SK-N-SH (cell line): Measurements from ENCODE around the gene KPNA2. TPM values are rescaled to one million over a fixed set of nuclear protein-coding genes. Genes with fewer than 3 reads are reported as not detected.
A peak's percentile ranks its signal among the peaks of the same experiment; 100 is the strongest.

Experiments used
- CTCF ChIA-PET: fragments of 300-600, 350-600 bp; formaldehyde crosslinking; extraction: SDS; loops from one replicate; lab custom pipeline; 2021; lab: Yijun Ruan, JAX
- POLR2A ChIA-PET: fragments of 350-600 bp; sonication (Branson Sonifier 250); formaldehyde crosslinking; extraction: SDS; loops from one replicate; lab custom pipeline; 2020; ENCODE audit warnings: antibody characterized with exemption, inconsistent platforms; lab: Yijun Ruan, JAX
- DNase-seq: peaks from one replicate; pipeline ENCODE4 v3.0.0; 2012
- H2AFZ ChIP-seq: fragments of 200-600 bp; sonication (generic); 2 replicates; pipeline ENCODE4 v1.8.1; 2016; ENCODE audit warnings: antibody characterized with exemption, mild to moderate bottlenecking, low read depth
- H3F3A ChIP-seq: fragments of 200-600 bp; sonication (generic); replicated peaks from 2 replicates; pipeline ENCODE3; 2016; ENCODE audit warnings: antibody characterized with exemption, mild to moderate bottlenecking; ENCODE audit not compliant: insufficient read depth
- H3K27ac ChIP-seq, 2 experiments: fragments of 200-500 bp in 1 of 2; fragments of 200-600 bp in 1 of 2; sonication (Bioruptor generic) in 1 of 2; sonication (generic), shearing (Covaris generic) in 1 of 2; 2 replicates each; pipeline versions ENCODE4 v1.5.1 to v1.6.1; 2014 to 2016; ENCODE audit warnings: low read depth in 2 of 2, inconsistent platforms in 1 of 2, low read length in 1 of 2, mild to moderate bottlenecking in 1 of 2, mixed read lengths in 1 of 2
- H3K27me3 ChIP-seq: fragments of 200-600 bp; sonication (generic), shearing (Covaris generic); 2 replicates; pipeline ENCODE4 v1.6.1; 2016; ENCODE audit warnings: mixed run types; ENCODE audit not compliant: insufficient read depth
- H3K36me3 ChIP-seq, 2 experiments: fragments of 200-500 bp in 1 of 2; fragments of 200-600 bp in 1 of 2; sonication (Bioruptor generic) in 1 of 2; sonication (generic) in 1 of 2; replicated peaks in 1 of 2; 2 replicates each; pipeline versions ENCODE3 to v1.5.1; 2014 to 2016; ENCODE audit warnings: low read length in 1 of 2, mild to moderate bottlenecking in 1 of 2; ENCODE audit not compliant: insufficient read depth in 2 of 2, control insufficient read depth in 1 of 2
- H3K4me1 ChIP-seq, 2 experiments: fragments of 200-500 bp in 1 of 2; fragments of 200-600 bp in 1 of 2; sonication (Bioruptor generic) in 1 of 2; sonication (generic), shearing (Covaris generic) in 1 of 2; 2 replicates each; pipeline versions ENCODE4 v1.5.1 to v1.6.1; 2014 to 2016; ENCODE audit warnings: low read depth in 1 of 2, low read length in 1 of 2, mixed run types in 1 of 2; ENCODE audit not compliant: insufficient read depth in 2 of 2, control insufficient read depth in 1 of 2
- H3K4me2 ChIP-seq: fragments of 200-600 bp; sonication (generic), shearing (Covaris generic); 2 replicates; pipeline ENCODE4 v1.6.1; 2017; ENCODE audit warnings: mixed run types
- H3K4me3 ChIP-seq, 2 experiments: fragments of 200-500 bp in 1 of 2; fragments of 200-600 bp in 1 of 2; sonication (Bioruptor generic) in 1 of 2; sonication (generic), shearing (Covaris generic) in 1 of 2; 2 replicates each; pipeline versions ENCODE4 v1.5.1 to v1.8.1; 2014 to 2016; ENCODE audit warnings: low read depth in 2 of 2, inconsistent platforms in 1 of 2, low read length in 1 of 2, mild to moderate bottlenecking in 1 of 2, mixed read lengths in 1 of 2, moderate library complexity in 1 of 2
- H3K79me2 ChIP-seq: fragments of 200-600 bp; sonication (generic); 2 replicates; pipeline ENCODE4 v1.8.1; 2017; ENCODE audit warnings: mild to moderate bottlenecking; ENCODE audit not compliant: insufficient read depth
- H3K9ac ChIP-seq: fragments of 200-600 bp; sonication (generic); 2 replicates; pipeline ENCODE4 v1.6.1; 2017; ENCODE audit warnings: mixed run types
- H3K9me2 ChIP-seq: fragments of 200-600 bp; sonication (generic); 2 replicates; pipeline ENCODE4 v1.6.1; 2017; ENCODE audit warnings: mixed run types
- H3K9me3 ChIP-seq: fragments of 200-600 bp; sonication (generic); 2 replicates; pipeline ENCODE4 v1.6.1; 2017; ENCODE audit warnings: mixed run types, mild to moderate bottlenecking, moderate library complexity
- H4K20me1 ChIP-seq: fragments of 200-600 bp; sonication (generic); 2 replicates; pipeline ENCODE4 v1.6.1; 2017; ENCODE audit warnings: mild to moderate bottlenecking, mixed run types; ENCODE audit not compliant: insufficient read depth
- ELF1 ChIP-seq: IDR thresholded peaks from 2 replicates; pipeline ENCODE4 v1.4.0; 2012
- GATA2 ChIP-seq: sonication (generic); formaldehyde crosslinking; IDR thresholded peaks from 2 replicates; pipeline ENCODE4 v1.5.0; 2020; ENCODE audit warnings: mild to moderate bottlenecking, missing genetic modification reagents
- JUND ChIP-seq: IDR thresholded peaks from 2 replicates; pipeline ENCODE4 v1.4.0; 2012
- MAX ChIP-seq: IDR thresholded peaks from 2 replicates; pipeline ENCODE4 v1.4.0; 2012; ENCODE audit warnings: low read depth
- MXI1 ChIP-seq: IDR thresholded peaks from 2 replicates; pipeline ENCODE4 v1.6.1; 2012; ENCODE audit warnings: mild to moderate bottlenecking, low read depth, low read length, improper control_type of control experiment
- TCF12 ChIP-seq: IDR thresholded peaks from 2 replicates; pipeline ENCODE4 v1.4.0; 2012
- TEAD4 ChIP-seq: IDR thresholded peaks from 2 replicates; pipeline ENCODE4 v1.4.0; 2012; ENCODE audit warnings: mild to moderate bottlenecking, borderline replicate concordance; ENCODE audit not compliant: insufficient read depth
- YY1 ChIP-seq: IDR thresholded peaks from 2 replicates; pipeline ENCODE4 v1.4.0; 2012; ENCODE audit warnings: low read depth, mild to moderate bottlenecking
- WGBS: methylation state at CpG from one replicate; pipeline ENCODE4 v1.1.6; 2017; ENCODE audit warnings: low lambda C conversion rate; 5-methylcytosine and 5-hydroxymethylcytosine counted together
- polyA plus RNA-seq, 3 experiments: library from polyadenylated mRNA; depleted of rRNA; stranded (reverse); fragments of >200 nt; gene quantifications; 2 replicates each; pipeline ENCODE4 v1.2.3, GENCODE V29; 2012

Gene KPNA2
- polyA plus RNA-seq, 1 of the 3 experiments (the other 2 are of a cell fraction), result 122 TPM

GRCh38 chr17:68035131-68035522 is 408 bp upstream of the KPNA2 start:
- TF ChIP-seq MAX (peak; percentile 58), ELF1 (no peak), TCF12 (peak; percentile 12; the same call in 1 of the 2 replicates)
- TF ChIP-seq, all 33 proteins: peak for 2
- peak overlapping the region; percentile 16 to 48; a peak in 2 of 4 replicates for H3K27ac ChIP-seq
- H3K9ac ChIP-seq, result no peak overlapping the region
- H3K4me2 ChIP-seq, result peak overlapping the region; percentile 63; the same call in 1 of the 2 replicates
- H2AFZ ChIP-seq, result peak overlapping the region; percentile 79
- H3K79me2 ChIP-seq, result peaks cover 46% of the 10 kb centered on the region
- WGBS, result 5% methylated on average over 21 of the region's 27 CpGs
- no peaks in the 10 kb centered on the region for H3K9me3 ChIP-seq
- H3K27me3 ChIP-seq, result no peaks in the 10 kb centered on the region
- DNase-seq, result no peak
- peaks cover 21% of the 10 kb centered on the region; the same call in 1 of the 2 replicates for H4K20me1 ChIP-seq
- ChIA-PET POLR2A (interaction anchor here (0.6 to 2.4 kb wide), 2 partner anchors 15 to 177 kb away, joined by 10 to 21 read pairs; no protein-coding TSS in a partner anchor), CTCF (interaction anchor here (2.4 kb wide), 1 partner anchor 13 kb away, joined by 5 read pairs; no protein-coding TSS in a partner anchor)
- H3K36me3 ChIP-seq, result peaks cover 17 to 29% of the 10 kb centered on the region in 2 experiments
- peaks cover 2 to 8% of the 10 kb centered on the region in 2 experiments; a peak in 3 of 4 replicates for H3K4me1 ChIP-seq
- H3K4me3 ChIP-seq, result peak overlapping the region; percentile 9 to 21; a peak in 2 of 4 replicates
- no peaks in the 10 kb centered on the region for H3K9me2 ChIP-seq
- H3F3A ChIP-seq, result peaks cover 4% of the 10 kb centered on the region

GRCh38 chr17:68036304-68037147 is 991 bp downstream of the KPNA2 start:
- Histone ChIP-seq H3K9ac (peak overlapping the region; percentile 93), H3K27me3 (no peaks in the 10 kb centered on the region), H3F3A (peaks cover 14% of the 10 kb centered on the region), H4K20me1 (peaks cover 35% of the 10 kb centered on the region; the same call in 1 of the 2 replicates), H2AFZ (peak overlapping the region; percentile 70), H3K4me1 (peaks cover 2 to 8% of the 10 kb centered on the region in 2 experiments; a peak in 3 of 4 replicates), H3K4me3 (peak overlapping the region; percentile 72 to 89), H3K4me2 (peak overlapping the region; percentile 91), H3K9me3 (no peaks in the 10 kb centered on the region), H3K9me2 (no peaks in the 10 kb centered on the region), H3K79me2 (peaks cover 60% of the 10 kb centered on the region), H3K27ac (peak overlapping the region; percentile 67 to 81), H3K36me3 (peaks cover 31 to 43% of the 10 kb centered on the region in 2 experiments)
- POLR2A ChIA-PET, result interaction anchor here (1.5 to 2.4 kb wide), 2 partner anchors 17 to 43 kb away, joined by 4 to 21 read pairs; no protein-coding TSS in a partner anchor
- 6% methylated on average over 11 of the region's 11 CpGs for WGBS
- TF ChIP-seq MXI1 (peak; percentile 51; the same call in 1 of the 2 replicates), GATA2 (CRISPR knock-in tag) (no peak), YY1 (0 out of 2 replicates have a peak, but pooled peaks have one; percentile 2)
- DNase-seq, result no peak
- CTCF ChIA-PET, result interaction anchor here (0.6 to 2.4 kb wide), 6 partner anchors 11 to 294 kb away, joined by 3 to 5 read pairs (median 3); no protein-coding TSS in a partner anchor

GRCh38 chr17:68047153-68047846 is 11.8 kb downstream of the KPNA2 start:
- H4K20me1 ChIP-seq, result peaks cover 6% of the 10 kb centered on the region; the same call in 1 of the 2 replicates
- peaks cover 25% of the 10 kb centered on the region for H3K79me2 ChIP-seq
- ChIA-PET CTCF (interaction anchor here (2.1 to 2.2 kb wide), 2 partner anchors 11 kb away, joined by 5 to 7 read pairs; partner anchors contain the start of gene KPNA2), POLR2A (interaction anchor here (1.1 kb wide), 1 partner anchor 8 kb away, joined by 4 read pairs; no protein-coding TSS in a partner anchor)
- peaks cover 52 to 59% of the 10 kb centered on the region in 2 experiments for H3K36me3 ChIP-seq
- 85% methylated on average over 9 of the region's 9 CpGs for WGBS
- peaks cover 79% of the 10 kb centered on the region for H3F3A ChIP-seq
- H3K9me2 ChIP-seq, result no peaks in the 10 kb centered on the region
- H3K4me1 ChIP-seq, result no peaks in the 10 kb centered on the region
- no peak overlapping the region for H2AFZ ChIP-seq
- no peak for DNase-seq
- peak; percentile 8; the same call in 1 of the 2 replicates for TF ChIP-seq JUND
- TF ChIP-seq TEAD4, result no peak
- no peak overlapping the region for H3K9ac ChIP-seq
- no peak overlapping the region for H3K27ac ChIP-seq
- no peak overlapping the region for H3K4me3 ChIP-seq
- no peaks in the 10 kb centered on the region for H3K9me3 ChIP-seq
- no peak overlapping the region for H3K4me2 ChIP-seq
- no peaks in the 10 kb centered on the region for H3K27me3 ChIP-seq
